K562 (cell line): Measurements from ENCODE around the gene TSPAN13. TPM values are rescaled to one million over a fixed set of nuclear protein-coding genes. Genes with fewer than 3 reads are reported as not detected.

Source experiments
- ATF7 ChIP-seq: fragments of 450-650 bp; IDR thresholded peaks from 2 replicates; pipeline ENCODE4 v1.7.1; 2014; ENCODE audit warnings: mild to moderate bottlenecking, moderate library complexity
- CBFA2T2 ChIP-seq: fragments of 450-650 bp; conservative IDR thresholded peaks from 2 replicates; pipeline ENCODE4 v1.6.1; 2017; ENCODE audit warnings: mild to moderate bottlenecking
- CXXC5 ChIP-seq: fragments of 250-450 bp; sonication (Bioruptor Pico); IDR thresholded peaks from 2 replicates; pipeline ENCODE4 v1.8.0; 2022; ENCODE audit warnings: inconsistent platforms, mild to moderate bottlenecking, moderate library complexity
- ZNF436 ChIP-seq: fragments of 250-450, 450-650 bp; sonication (Bioruptor Pico); formaldehyde crosslinking; IDR thresholded peaks from 2 replicates; pipeline ENCODE4 v1.7.0; 2020; ENCODE audit warnings: mild to moderate bottlenecking
- polyA plus RNA-seq, 8 experiments: library from polyadenylated mRNA; depleted of rRNA in 4 of 8; stranded (reverse) in 5 of 8; unstranded in 3 of 8; fragments of >200 nt; fragmentation: Nextera tagmentation in 2 of 8; fragmentation: Illumina TruSeq in 1 of 8; extraction: Ambion mirVana in 2 of 8; extraction: Trizol in 1 of 8; gene quantifications; 2 replicates each; pipeline versions ENCODE4 v1.2.1 to v1.2.3, GENCODE V29; 2011 to 2014; ENCODE audit warnings: inconsistent platforms in 1 of 8, missing spikeins in 1 of 8
- total RNA-seq, 7 experiments: library from RNA; depleted of rRNA in 6 of 7; stranded (reverse); fragments of >200 nt in 6 of 7; fragmentation: Illumina TruSeq in 2 of 7; extraction: Trizol in 2 of 7; gene quantifications; 2 replicates each; pipeline versions ENCODE4 v1.2.1 to v1.2.3, GENCODE V29; 2011 to 2021; ENCODE audit warnings: low replicate concordance in 1 of 7
- TF ChIP-seq, protein P1 (sequence below), 2 experiments: IDR thresholded peaks; 2 replicates each; pipeline ENCODE4 v1.6.1; 2012; ENCODE audit warnings: improper control_type of control experiment in 2 of 2, low read depth in 2 of 2, low read length in 2 of 2, borderline replicate concordance in 1 of 2
- TF ChIP-seq, protein P2 (sequence below): sonication (generic); formaldehyde crosslinking; IDR thresholded peaks from 2 replicates; pipeline ENCODE4 v1.8.1; 2023; ENCODE audit warnings: mild to moderate bottlenecking, missing genetic modification reagents
- TF ChIP-seq, protein P3 (sequence below): fragments of 450-650 bp; IDR thresholded peaks from 2 replicates; pipeline ENCODE4 v1.6.1; 2016; ENCODE audit warnings: missing biosample characterization, missing genetic modification characterization
- TF ChIP-seq, protein P4 (sequence below): sonication (generic); IDR thresholded peaks from 2 replicates; pipeline ENCODE4 v1.6.1; 2016
- TF ChIP-seq, protein P5 (sequence below), 2 experiments: fragments of 450-650 bp in 1 of 2; sonication (generic) in 1 of 2; formaldehyde crosslinking in 1 of 2; IDR thresholded peaks in 1 of 2; conservative IDR thresholded peaks in 1 of 2; 2 replicates each; pipeline versions ENCODE4 v1.6.1 to v1.8.1; 2016 to 2023; ENCODE audit warnings: mild to moderate bottlenecking in 2 of 2, moderate library complexity in 2 of 2, inconsistent platforms in 1 of 2, missing genetic modification reagents in 1 of 2
- TF ChIP-seq, protein P6 (sequence below), 2 experiments: fragments of 450-650 bp; IDR thresholded peaks; 2 replicates each; pipeline ENCODE4 v1.6.1; 2018; ENCODE audit warnings: mild to moderate bottlenecking in 2 of 2, low read depth in 1 of 2; ENCODE audit not compliant: partially characterized antibody in 2 of 2
- TF ChIP-seq, protein P7 (sequence below), 2 experiments: fragments of 450-650 bp; conservative IDR thresholded peaks; 2 replicates each; pipeline ENCODE4 v1.6.1; 2017; ENCODE audit warnings: mild to moderate bottlenecking in 2 of 2, moderate library complexity in 2 of 2

TSPAN13 gene
- total and polyA plus RNA-seq, 9 of the 15 experiments (the other 6 are each of a cell fraction or from before 2014, with no cell fraction given), result 7.8 to 46.3 (median 20.0) TPM

DNA sequence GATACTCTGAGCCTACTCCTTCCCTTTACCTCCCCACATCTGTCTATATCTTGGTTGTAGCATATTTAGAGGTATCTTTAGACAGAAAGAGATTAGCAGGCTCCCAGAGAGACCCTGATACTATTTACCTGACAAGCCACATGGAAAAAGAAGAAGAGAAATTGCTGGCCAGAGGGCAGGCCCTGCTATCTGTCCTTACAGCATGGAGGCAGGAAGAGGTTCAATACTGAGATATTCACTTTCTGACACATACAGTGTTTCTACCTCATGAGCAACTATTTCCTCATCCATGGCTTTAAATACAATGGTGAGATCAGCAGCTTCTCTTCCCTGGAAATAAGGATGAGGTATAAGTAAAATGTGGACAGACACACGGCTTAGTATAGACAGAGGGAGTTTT, 33.9 kb upstream of the TSPAN13 start (continued):
- TF ChIP-seq, protein P1, sequence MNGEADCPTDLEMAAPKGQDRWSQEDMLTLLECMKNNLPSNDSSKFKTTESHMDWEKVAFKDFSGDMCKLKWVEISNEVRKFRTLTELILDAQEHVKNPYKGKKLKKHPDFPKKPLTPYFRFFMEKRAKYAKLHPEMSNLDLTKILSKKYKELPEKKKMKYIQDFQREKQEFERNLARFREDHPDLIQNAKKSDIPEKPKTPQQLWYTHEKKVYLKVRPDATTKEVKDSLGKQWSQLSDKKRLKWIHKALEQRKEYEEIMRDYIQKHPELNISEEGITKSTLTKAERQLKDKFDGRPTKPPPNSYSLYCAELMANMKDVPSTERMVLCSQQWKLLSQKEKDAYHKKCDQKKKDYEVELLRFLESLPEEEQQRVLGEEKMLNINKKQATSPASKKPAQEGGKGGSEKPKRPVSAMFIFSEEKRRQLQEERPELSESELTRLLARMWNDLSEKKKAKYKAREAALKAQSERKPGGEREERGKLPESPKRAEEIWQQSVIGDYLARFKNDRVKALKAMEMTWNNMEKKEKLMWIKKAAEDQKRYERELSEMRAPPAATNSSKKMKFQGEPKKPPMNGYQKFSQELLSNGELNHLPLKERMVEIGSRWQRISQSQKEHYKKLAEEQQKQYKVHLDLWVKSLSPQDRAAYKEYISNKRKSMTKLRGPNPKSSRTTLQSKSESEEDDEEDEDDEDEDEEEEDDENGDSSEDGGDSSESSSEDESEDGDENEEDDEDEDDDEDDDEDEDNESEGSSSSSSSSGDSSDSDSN (IDR thresholded peaks at IDR 0.05; ENCODE audit: borderline replicate concordance in 1 of 2, low read depth in 2 of 2, low read length in 2 of 2), result no peak
- TF ChIP-seq, protein P2, sequence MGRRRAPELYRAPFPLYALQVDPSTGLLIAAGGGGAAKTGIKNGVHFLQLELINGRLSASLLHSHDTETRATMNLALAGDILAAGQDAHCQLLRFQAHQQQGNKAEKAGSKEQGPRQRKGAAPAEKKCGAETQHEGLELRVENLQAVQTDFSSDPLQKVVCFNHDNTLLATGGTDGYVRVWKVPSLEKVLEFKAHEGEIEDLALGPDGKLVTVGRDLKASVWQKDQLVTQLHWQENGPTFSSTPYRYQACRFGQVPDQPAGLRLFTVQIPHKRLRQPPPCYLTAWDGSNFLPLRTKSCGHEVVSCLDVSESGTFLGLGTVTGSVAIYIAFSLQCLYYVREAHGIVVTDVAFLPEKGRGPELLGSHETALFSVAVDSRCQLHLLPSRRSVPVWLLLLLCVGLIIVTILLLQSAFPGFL (CRISPR knock-in tag), result no peak
- TF ChIP-seq, protein P3, sequence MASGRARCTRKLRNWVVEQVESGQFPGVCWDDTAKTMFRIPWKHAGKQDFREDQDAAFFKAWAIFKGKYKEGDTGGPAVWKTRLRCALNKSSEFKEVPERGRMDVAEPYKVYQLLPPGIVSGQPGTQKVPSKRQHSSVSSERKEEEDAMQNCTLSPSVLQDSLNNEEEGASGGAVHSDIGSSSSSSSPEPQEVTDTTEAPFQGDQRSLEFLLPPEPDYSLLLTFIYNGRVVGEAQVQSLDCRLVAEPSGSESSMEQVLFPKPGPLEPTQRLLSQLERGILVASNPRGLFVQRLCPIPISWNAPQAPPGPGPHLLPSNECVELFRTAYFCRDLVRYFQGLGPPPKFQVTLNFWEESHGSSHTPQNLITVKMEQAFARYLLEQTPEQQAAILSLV (tag), result no peak
- TF ChIP-seq ZNF436 (CRISPR knock-in tag), result no peak
- TF ChIP-seq, protein P4, sequence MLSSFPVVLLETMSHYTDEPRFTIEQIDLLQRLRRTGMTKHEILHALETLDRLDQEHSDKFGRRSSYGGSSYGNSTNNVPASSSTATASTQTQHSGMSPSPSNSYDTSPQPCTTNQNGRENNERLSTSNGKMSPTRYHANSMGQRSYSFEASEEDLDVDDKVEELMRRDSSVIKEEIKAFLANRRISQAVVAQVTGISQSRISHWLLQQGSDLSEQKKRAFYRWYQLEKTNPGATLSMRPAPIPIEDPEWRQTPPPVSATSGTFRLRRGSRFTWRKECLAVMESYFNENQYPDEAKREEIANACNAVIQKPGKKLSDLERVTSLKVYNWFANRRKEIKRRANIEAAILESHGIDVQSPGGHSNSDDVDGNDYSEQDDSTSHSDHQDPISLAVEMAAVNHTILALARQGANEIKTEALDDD, result 0 out of 2 replicates have a peak, but pooled peaks have one; percentile 1
- 0 out of 2 replicates have a peak, but pooled peaks have one; percentile 16 for TF ChIP-seq CXXC5 (CRISPR knock-in tag)
- TF ChIP-seq, protein P5, sequence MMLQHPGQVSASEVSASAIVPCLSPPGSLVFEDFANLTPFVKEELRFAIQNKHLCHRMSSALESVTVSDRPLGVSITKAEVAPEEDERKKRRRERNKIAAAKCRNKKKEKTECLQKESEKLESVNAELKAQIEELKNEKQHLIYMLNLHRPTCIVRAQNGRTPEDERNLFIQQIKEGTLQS (IDR thresholded peaks at IDR 0.05), result peak; percentile 90
- TF ChIP-seq, protein P5 (CRISPR knock-in tag; conservative IDR thresholded peaks at IDR 0.05), result no peak
- TF ChIP-seq CBFA2T2, result peak; percentile 89
- TF ChIP-seq, protein P6, sequence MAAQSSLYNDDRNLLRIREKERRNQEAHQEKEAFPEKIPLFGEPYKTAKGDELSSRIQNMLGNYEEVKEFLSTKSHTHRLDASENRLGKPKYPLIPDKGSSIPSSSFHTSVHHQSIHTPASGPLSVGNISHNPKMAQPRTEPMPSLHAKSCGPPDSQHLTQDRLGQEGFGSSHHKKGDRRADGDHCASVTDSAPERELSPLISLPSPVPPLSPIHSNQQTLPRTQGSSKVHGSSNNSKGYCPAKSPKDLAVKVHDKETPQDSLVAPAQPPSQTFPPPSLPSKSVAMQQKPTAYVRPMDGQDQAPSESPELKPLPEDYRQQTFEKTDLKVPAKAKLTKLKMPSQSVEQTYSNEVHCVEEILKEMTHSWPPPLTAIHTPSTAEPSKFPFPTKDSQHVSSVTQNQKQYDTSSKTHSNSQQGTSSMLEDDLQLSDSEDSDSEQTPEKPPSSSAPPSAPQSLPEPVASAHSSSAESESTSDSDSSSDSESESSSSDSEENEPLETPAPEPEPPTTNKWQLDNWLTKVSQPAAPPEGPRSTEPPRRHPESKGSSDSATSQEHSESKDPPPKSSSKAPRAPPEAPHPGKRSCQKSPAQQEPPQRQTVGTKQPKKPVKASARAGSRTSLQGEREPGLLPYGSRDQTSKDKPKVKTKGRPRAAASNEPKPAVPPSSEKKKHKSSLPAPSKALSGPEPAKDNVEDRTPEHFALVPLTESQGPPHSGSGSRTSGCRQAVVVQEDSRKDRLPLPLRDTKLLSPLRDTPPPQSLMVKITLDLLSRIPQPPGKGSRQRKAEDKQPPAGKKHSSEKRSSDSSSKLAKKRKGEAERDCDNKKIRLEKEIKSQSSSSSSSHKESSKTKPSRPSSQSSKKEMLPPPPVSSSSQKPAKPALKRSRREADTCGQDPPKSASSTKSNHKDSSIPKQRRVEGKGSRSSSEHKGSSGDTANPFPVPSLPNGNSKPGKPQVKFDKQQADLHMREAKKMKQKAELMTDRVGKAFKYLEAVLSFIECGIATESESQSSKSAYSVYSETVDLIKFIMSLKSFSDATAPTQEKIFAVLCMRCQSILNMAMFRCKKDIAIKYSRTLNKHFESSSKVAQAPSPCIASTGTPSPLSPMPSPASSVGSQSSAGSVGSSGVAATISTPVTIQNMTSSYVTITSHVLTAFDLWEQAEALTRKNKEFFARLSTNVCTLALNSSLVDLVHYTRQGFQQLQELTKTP (IDR thresholded peaks at IDR 0.05; ENCODE audit: low read depth in 1 of 2, partially characterized antibody in 2 of 2), result peak in 1 of 2 experiments; percentile 46
- peak; percentile 74; the same call in 1 of the 2 replicates for TF ChIP-seq ATF7
- TF ChIP-seq, protein P7, sequence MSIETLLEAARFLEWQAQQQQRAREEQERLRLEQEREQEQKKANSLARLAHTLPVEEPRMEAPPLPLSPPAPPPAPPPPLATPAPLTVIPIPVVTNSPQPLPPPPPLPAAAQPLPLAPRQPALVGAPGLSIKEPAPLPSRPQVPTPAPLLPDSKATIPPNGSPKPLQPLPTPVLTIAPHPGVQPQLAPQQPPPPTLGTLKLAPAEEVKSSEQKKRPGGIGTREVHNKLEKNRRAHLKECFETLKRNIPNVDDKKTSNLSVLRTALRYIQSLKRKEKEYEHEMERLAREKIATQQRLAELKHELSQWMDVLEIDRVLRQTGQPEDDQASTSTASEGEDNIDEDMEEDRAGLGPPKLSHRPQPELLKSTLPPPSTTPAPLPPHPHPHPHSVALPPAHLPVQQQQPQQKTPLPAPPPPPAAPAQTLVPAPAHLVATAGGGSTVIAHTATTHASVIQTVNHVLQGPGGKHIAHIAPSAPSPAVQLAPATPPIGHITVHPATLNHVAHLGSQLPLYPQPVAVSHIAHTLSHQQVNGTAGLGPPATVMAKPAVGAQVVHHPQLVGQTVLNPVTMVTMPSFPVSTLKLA (conservative IDR thresholded peaks at IDR 0.05), result peak in 1 of 2 experiments; percentile 53; a peak in 1 of 4 replicates
